SK-N-SH (cell line): ENCODE data around the gene GPR18.

Experiments used
- CTCF ChIP-seq: fragments of 200-600 bp; sonication (generic); IDR thresholded peaks from 2 replicates; pipeline ENCODE4 v1.6.1; 2017; ENCODE audit warnings: antibody characterized with exemption, mild to moderate bottlenecking, moderate library complexity
- EP300 ChIP-seq, 2 experiments: IDR thresholded peaks; 2 replicates each; pipeline versions ENCODE4 v1.4.0 to v1.6.1; 2012; ENCODE audit warnings: borderline replicate concordance in 1 of 2, low read depth in 1 of 2, low read length in 1 of 2
- FOXM1 ChIP-seq: IDR thresholded peaks from 2 replicates; pipeline ENCODE4 v1.4.0; 2012; ENCODE audit warnings: low read depth, mild to moderate bottlenecking
- MAX ChIP-seq: IDR thresholded peaks from 2 replicates; pipeline ENCODE4 v1.4.0; 2012; ENCODE audit warnings: low read depth
- NRF1 ChIP-seq: IDR thresholded peaks from 2 replicates; pipeline ENCODE4 v1.6.1; 2012; ENCODE audit warnings: low read depth, mild to moderate bottlenecking, low read length
- PBX3 ChIP-seq: IDR thresholded peaks from 2 replicates; pipeline ENCODE4; 2012
- RAD21 ChIP-seq: IDR thresholded peaks from 2 replicates; pipeline ENCODE4 v1.6.1; 2012; ENCODE audit warnings: mild to moderate bottlenecking, low read length
- REST ChIP-seq: IDR thresholded peaks from 2 replicates; pipeline ENCODE4 v1.6.1; 2012; ENCODE audit warnings: mild to moderate bottlenecking, low read depth, low read length, moderate library complexity
- TAF1 ChIP-seq: IDR thresholded peaks from 2 replicates; pipeline ENCODE4 v1.6.1; 2012; ENCODE audit warnings: low read depth, mild to moderate bottlenecking, low read length, moderate library complexity, borderline replicate concordance
- USF2 ChIP-seq: fragments of 150-350 bp; IDR thresholded peaks from 2 replicates; pipeline ENCODE4 v1.6.1; 2017; ENCODE audit warnings: antibody characterized with exemption, low read length, low read depth, borderline replicate concordance

- TF ChIP-seq CTCF (no peak), USF2 (no peak), FOXM1 (no peak), PBX3 (no peak), EP300 (IDR thresholded peaks at IDR 0.05; ENCODE audit: borderline replicate concordance in 1 of 2, low read depth in 1 of 2, low read length in 1 of 2) (no peak), TAF1 (no peak), REST (no peak), MAX (no peak), RAD21 (no peak), NRF1 (no peak)
These were observed 14.9 kb upstream of the GPR18 start for GRCh38 chr13:99273128-99273527.
